ENCODE data around the gene PTH2.
A peak's percentile ranks its signal among the peaks of the same experiment; 100 is the strongest.

PTH2 gene

DNA sequence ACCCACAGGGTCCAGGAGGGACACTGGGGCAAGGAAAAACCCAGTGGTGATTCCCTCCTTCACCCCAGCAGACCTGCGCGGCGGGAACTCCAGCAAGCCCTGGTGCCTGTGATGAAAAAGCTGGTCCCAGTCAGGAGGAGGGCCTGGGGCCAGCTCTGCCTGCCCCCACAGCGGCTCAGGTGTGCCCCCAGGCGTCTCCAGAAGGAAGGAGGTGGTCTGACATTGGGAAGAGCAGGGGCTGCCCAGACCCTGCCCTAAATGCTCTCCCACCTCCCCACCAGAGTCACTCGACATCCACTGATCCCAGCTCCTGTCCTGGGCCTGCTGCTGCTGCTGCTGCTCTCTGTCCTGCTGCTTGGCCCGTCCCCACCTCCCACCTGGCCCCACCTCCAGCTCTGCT lies 6.2 kb downstream of the PTH2 start:
- TF ChIP-seq, protein P1, sequence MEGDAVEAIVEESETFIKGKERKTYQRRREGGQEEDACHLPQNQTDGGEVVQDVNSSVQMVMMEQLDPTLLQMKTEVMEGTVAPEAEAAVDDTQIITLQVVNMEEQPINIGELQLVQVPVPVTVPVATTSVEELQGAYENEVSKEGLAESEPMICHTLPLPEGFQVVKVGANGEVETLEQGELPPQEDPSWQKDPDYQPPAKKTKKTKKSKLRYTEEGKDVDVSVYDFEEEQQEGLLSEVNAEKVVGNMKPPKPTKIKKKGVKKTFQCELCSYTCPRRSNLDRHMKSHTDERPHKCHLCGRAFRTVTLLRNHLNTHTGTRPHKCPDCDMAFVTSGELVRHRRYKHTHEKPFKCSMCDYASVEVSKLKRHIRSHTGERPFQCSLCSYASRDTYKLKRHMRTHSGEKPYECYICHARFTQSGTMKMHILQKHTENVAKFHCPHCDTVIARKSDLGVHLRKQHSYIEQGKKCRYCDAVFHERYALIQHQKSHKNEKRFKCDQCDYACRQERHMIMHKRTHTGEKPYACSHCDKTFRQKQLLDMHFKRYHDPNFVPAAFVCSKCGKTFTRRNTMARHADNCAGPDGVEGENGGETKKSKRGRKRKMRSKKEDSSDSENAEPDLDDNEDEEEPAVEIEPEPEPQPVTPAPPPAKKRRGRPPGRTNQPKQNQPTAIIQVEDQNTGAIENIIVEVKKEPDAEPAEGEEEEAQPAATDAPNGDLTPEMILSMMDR (IDR thresholded peaks at IDR 0.05; ENCODE audit: insufficient read depth, low read length, poor library complexity, severe bottlenecking) = no peak
- Histone ChIP-seq H3K36me3 (ENCODE audit: control insufficient read depth, insufficient read depth, low read length) (no peaks in the 10 kb centered on the region), H3K27me3 (replicated peaks; ENCODE audit: control insufficient read depth, insufficient read depth, low read length) (no peaks in the 10 kb centered on the region)

DNA sequence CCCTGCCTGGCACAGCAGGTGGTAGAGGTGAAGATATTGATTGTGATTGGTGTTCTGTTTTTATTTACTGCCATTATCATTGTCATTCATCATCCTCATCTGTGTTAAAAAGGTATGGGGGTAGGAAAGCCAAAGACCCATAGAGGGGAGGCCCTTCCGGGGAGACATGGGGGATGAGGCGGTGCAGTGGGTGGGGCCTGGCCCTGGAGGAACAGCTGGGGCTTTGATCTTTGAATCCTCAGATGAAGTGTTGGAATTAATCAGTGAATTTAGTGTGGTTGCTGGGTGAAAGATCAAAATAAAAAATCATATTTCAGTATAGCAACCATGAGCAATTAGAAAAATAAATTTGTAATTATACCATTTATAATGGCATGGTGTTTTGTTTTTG lies 7.4 kb downstream of the PTH2 start:
- DNase-seq (ENCODE audit: extremely low read depth, insufficient read length) = no peak
- Histone ChIP-seq H3K4me3 (replicated peaks; ENCODE audit: low read depth, low read length) (no peak overlapping the region), H3K36me3 (ENCODE audit: control insufficient read depth, insufficient read depth, low read length) (no peaks in the 10 kb centered on the region), H3K27me3 (replicated peaks; ENCODE audit: control insufficient read depth, insufficient read depth, low read length) (no peaks in the 10 kb centered on the region)
- TF ChIP-seq, protein P1 (IDR thresholded peaks at IDR 0.05; ENCODE audit: insufficient read depth, low read length, poor library complexity, severe bottlenecking) = no peak

More for the DNA sequence above, 6.2 kb downstream of the PTH2 start:
- H3K4me3 ChIP-seq (replicated peaks; ENCODE audit: low read depth, low read length) = no peak overlapping the region
- no peak for DNase-seq (ENCODE audit: extremely low read depth, insufficient read length)

DNA sequence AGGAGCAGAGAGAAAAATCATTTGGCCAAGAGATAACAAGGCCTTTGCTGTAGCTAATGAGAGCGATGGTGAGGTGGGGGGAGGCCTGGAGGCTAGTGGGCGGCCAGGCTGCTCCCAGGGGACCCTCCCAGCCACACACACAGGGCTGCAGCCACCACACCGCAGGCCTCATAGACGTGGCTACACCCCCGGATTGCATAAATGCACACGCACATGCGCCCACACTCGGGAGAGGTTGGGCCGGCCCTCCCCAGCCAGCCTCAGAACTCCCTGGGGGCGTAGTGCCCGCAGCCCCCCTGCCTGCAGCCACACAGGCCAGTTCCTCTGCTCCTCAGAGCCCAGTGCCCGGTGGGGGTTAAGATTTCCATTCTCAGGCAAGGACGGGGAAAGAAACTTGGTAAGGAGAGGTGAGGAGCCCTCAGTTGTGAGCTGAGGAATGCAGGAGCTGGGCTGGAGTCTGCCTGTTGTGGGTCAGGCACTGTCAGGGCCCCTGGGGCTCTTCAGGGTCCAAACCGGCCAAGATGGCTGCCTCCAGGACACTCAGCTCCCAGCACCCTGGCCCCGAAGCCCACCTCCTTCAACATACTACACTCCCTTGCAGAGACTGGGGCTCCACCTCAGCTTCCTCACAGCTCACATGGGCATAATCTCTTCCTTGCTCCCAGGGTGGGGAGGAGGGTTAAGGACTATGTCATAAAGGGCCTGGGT lies 8.0 kb downstream of the PTH2 start:
- TF ChIP-seq, protein P1 (IDR thresholded peaks at IDR 0.05; ENCODE audit: insufficient read depth, low read length, poor library complexity, severe bottlenecking) = no peak
- H3K27me3 ChIP-seq (replicated peaks; ENCODE audit: control insufficient read depth, insufficient read depth, low read length) = no peaks in the 10 kb centered on the region
- no peak overlapping the region for H3K4me3 ChIP-seq (replicated peaks; ENCODE audit: low read depth, low read length)
- no peaks in the 10 kb centered on the region for H3K36me3 ChIP-seq (ENCODE audit: control insufficient read depth, insufficient read depth, low read length)
- peak; percentile 82 for DNase-seq (ENCODE audit: extremely low read depth, insufficient read length)

DNA sequence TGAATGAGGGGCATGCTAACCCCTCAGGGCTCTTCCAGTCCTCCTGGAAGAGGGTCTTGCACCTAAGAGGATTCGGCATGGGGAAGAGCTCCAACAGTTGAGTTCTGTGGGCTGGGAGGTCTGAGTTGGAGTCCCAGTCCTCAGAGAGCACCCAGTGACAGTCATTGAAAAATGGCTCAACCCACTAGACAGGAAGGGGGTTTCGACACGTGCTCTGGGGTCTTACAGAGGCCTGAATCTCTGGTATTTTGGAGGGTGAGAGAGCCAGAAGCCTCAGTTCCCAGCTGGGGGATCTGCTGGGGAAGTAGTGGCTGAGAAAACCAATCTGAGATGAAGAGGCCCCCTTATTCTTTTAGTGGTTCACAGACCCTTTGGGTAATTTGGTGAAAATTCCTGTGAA lies 9.0 kb downstream of the PTH2 start:
- Histone ChIP-seq H3K36me3 (ENCODE audit: control insufficient read depth, insufficient read depth, low read length) (no peaks in the 10 kb centered on the region), H3K27me3 (replicated peaks; ENCODE audit: control insufficient read depth, insufficient read depth, low read length) (no peaks in the 10 kb centered on the region), H3K4me3 (replicated peaks; ENCODE audit: low read depth, low read length) (no peak overlapping the region)
- DNase-seq (ENCODE audit: extremely low read depth, insufficient read length) = no peak
- TF ChIP-seq, protein P1 (IDR thresholded peaks at IDR 0.05; ENCODE audit: insufficient read depth, low read length, poor library complexity, severe bottlenecking) = no peak

DNA sequence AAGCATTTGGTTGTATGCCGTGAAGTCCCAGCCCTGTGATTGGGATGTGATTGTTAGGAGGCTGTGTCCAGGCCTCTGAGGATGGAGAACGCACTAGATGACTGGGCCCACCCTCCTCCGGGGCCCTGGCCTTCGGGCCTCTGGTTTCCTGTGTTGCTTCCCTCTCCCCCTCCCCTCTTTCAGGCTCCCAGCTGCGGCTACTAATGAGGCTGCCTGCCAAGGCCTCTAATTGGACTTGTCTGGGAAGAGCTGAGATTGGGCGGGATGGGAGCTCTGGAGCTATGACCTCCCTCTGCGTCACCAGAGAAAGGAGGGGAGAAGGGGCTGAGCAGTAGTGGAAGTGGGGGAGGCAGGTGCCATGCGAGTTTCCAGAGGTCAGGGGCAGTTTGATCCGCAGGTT lies 9.9 kb downstream of the PTH2 start:
- DNase-seq (ENCODE audit: extremely low read depth, insufficient read length) = no peak
- H3K27me3 ChIP-seq (replicated peaks; ENCODE audit: control insufficient read depth, insufficient read depth, low read length) = no peaks in the 10 kb centered on the region
- no peaks in the 10 kb centered on the region for H3K36me3 ChIP-seq (ENCODE audit: control insufficient read depth, insufficient read depth, low read length)
- TF ChIP-seq, protein P1 (IDR thresholded peaks at IDR 0.05; ENCODE audit: insufficient read depth, low read length, poor library complexity, severe bottlenecking) = no peak
- no peak overlapping the region for H3K4me3 ChIP-seq (replicated peaks; ENCODE audit: low read depth, low read length)

Data from GM06990 (cell line).